ENCODE results near the gene ANAPC1.
"Not testable (repeated sequence)": the region's sequence is repeated elsewhere in the genome, so short reads cannot be mapped to it uniquely, and the experiment has no call there.

Gene ANAPC1

GRCh38 chr2:111727611-111728110 is 156.3 kb downstream of the ANAPC1 start:
- not testable (repeated sequence) for DNase-seq

DNA sequence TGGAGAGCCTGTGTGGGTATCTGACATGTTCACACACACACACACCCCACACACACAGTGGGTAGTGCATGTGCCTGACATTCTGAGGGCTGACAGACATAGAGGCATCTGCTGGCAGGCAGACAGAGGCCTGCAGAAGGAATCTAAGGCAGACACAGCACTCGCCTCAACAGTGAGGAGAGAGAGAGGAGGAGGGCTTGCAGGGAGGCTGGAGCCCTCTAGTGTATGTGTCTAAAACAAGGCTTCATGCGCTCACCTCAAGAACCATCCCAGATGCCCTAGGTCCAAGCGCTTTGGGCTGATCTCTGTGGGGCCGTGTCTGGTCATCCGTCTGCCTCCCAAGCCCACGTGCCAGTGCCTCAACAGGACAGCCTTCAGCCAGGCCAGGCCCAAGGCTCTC is 158.3 kb downstream of the ANAPC1 start:
- DNase-seq, result not testable (repeated sequence)

DNA sequence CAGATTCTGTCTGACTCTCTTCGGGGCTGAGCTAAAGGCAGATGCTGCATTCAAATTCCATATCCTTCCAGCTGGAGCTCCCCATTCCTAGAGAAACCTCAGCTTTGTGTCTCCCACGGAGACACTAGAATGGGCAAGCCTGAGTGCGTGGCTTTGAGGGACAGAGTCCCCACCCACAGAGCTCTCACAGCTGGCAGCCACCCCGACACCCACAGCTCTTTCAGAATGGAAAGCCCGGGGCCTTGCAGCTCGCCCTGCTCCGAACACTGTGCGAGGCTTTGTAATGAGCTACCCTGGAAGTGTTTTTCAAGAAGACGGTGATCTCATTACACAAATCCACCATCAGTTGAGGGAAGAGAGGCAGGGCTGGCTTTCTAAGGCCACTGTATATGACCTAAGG is 164.4 kb downstream of the ANAPC1 start:
- not testable (repeated sequence) for DNase-seq
